ENCODE measurements around the gene UBE2Z. TPM values are rescaled to one million over a fixed set of nuclear protein-coding genes. Genes with fewer than 3 reads are reported as not detected.

UBE2Z gene
- total and polyA plus RNA-seq, 2 of the 13 experiments (the other 11 are each of a cell fraction or from before 2014, with no cell fraction given), result 63.2 to 122 TPM

DNA sequence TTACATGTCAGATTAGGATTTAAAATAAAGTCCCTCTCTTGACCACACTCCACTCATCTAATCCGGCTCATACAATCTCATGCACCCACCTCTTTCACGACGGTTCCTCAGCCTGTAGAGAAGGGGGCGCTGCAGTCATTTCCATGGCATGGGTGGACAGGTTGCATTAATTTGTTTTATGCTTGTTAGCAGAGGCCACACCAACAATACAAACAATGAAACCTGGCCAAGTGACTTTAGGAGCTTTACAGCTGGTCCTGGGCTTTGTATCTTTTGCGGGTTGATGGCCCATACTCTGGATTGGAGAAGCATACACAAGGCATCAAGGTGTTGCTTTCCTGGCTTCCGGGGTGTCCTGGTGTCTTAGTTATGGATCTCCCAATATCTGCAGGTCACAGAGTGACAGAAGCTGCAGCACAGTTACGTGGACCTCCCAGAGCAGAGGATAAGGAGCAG lies 46.1 kb downstream of the UBE2Z start (continued):
- TF ChIP-seq, protein P1, sequence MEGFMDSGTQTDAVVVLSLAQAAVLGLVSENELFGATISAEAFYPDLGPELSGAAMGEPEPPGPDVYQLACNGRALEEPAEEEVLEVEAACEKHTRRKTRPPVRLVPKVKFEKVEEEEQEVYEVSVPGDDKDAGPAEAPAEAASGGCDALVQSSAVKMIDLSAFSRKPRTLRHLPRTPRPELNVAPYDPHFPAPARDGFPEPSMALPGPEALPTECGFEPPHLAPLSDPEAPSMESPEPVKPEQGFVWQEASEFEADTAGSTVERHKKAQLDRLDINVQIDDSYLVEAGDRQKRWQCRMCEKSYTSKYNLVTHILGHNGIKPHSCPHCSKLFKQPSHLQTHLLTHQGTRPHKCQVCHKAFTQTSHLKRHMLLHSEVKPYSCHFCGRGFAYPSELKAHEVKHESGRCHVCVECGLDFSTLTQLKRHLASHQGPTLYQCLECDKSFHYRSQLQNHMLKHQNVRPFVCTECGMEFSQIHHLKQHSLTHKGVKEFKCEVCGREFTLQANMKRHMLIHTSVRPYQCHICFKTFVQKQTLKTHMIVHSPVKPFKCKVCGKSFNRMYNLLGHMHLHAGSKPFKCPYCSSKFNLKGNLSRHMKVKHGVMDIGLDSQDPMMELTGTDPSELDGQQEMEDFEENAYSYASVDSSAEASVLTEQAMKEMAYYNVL (CRISPR knock-in tag; IDR thresholded peaks at IDR 0.05; ENCODE audit: borderline replicate concordance), result no peak
- no peak for TF ChIP-seq ZNF383 (CRISPR knock-in tag; IDR thresholded peaks at IDR 0.05; ENCODE audit: borderline replicate concordance)
- TF ChIP-seq ATF7-NPFF (CRISPR knock-in tag; IDR thresholded peaks at IDR 0.05; ENCODE audit: low read depth), result no peak
- no peak for TF ChIP-seq HMG20A (CRISPR knock-in tag; IDR thresholded peaks at IDR 0.05; ENCODE audit: borderline replicate concordance)
- TF ChIP-seq, protein P2, sequence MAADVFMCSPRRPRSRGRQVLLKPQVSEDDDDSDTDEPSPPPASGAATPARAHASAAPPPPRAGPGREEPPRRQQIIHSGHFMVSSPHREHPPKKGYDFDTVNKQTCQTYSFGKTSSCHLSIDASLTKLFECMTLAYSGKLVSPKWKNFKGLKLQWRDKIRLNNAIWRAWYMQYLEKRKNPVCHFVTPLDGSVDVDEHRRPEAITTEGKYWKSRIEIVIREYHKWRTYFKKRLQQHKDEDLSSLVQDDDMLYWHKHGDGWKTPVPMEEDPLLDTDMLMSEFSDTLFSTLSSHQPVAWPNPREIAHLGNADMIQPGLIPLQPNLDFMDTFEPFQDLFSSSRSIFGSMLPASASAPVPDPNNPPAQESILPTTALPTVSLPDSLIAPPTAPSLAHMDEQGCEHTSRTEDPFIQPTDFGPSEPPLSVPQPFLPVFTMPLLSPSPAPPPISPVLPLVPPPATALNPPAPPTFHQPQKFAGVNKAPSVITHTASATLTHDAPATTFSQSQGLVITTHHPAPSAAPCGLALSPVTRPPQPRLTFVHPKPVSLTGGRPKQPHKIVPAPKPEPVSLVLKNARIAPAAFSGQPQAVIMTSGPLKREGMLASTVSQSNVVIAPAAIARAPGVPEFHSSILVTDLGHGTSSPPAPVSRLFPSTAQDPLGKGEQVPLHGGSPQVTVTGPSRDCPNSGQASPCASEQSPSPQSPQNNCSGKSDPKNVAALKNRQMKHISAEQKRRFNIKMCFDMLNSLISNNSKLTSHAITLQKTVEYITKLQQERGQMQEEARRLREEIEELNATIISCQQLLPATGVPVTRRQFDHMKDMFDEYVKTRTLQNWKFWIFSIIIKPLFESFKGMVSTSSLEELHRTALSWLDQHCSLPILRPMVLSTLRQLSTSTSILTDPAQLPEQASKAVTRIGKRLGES (CRISPR knock-in tag; IDR thresholded peaks at IDR 0.05; ENCODE audit: borderline replicate concordance), result no peak
- TF ChIP-seq GTF2F1 (IDR thresholded peaks at IDR 0.05; ENCODE audit: low read length), result no peak
- no peak for TF ChIP-seq AKAP8 (CRISPR knock-in tag; IDR thresholded peaks at IDR 0.05)
- TF ChIP-seq RELA (CRISPR knock-in tag; IDR thresholded peaks at IDR 0.05), result no peak
- TF ChIP-seq, protein P3, sequence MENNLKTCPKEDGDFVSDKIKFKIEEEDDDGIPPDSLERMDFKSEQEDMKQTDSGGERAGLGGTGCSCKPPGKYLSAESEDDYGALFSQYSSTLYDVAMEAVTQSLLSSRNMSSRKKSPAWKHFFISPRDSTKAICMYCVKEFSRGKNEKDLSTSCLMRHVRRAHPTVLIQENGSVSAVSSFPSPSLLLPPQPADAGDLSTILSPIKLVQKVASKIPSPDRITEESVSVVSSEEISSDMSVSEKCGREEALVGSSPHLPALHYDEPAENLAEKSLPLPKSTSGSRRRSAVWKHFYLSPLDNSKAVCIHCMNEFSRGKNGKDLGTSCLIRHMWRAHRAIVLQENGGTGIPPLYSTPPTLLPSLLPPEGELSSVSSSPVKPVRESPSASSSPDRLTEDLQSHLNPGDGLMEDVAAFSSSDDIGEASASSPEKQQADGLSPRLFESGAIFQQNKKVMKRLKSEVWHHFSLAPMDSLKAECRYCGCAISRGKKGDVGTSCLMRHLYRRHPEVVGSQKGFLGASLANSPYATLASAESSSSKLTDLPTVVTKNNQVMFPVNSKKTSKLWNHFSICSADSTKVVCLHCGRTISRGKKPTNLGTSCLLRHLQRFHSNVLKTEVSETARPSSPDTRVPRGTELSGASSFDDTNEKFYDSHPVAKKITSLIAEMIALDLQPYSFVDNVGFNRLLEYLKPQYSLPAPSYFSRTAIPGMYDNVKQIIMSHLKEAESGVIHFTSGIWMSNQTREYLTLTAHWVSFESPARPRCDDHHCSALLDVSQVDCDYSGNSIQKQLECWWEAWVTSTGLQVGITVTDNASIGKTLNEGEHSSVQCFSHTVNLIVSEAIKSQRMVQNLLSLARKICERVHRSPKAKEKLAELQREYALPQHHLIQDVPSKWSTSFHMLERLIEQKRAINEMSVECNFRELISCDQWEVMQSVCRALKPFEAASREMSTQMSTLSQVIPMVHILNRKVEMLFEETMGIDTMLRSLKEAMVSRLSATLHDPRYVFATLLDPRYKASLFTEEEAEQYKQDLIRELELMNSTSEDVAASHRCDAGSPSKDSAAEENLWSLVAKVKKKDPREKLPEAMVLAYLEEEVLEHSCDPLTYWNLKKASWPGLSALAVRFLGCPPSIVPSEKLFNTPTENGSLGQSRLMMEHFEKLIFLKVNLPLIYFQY (CRISPR knock-in tag; IDR thresholded peaks at IDR 0.05; ENCODE audit: borderline replicate concordance), result no peak
- TF ChIP-seq, protein P4, sequence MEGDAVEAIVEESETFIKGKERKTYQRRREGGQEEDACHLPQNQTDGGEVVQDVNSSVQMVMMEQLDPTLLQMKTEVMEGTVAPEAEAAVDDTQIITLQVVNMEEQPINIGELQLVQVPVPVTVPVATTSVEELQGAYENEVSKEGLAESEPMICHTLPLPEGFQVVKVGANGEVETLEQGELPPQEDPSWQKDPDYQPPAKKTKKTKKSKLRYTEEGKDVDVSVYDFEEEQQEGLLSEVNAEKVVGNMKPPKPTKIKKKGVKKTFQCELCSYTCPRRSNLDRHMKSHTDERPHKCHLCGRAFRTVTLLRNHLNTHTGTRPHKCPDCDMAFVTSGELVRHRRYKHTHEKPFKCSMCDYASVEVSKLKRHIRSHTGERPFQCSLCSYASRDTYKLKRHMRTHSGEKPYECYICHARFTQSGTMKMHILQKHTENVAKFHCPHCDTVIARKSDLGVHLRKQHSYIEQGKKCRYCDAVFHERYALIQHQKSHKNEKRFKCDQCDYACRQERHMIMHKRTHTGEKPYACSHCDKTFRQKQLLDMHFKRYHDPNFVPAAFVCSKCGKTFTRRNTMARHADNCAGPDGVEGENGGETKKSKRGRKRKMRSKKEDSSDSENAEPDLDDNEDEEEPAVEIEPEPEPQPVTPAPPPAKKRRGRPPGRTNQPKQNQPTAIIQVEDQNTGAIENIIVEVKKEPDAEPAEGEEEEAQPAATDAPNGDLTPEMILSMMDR (CRISPR knock-in tag; IDR thresholded peaks at IDR 0.05), result peak; percentile 96
- TF ChIP-seq ZNF577 (CRISPR knock-in tag; IDR thresholded peaks at IDR 0.05; ENCODE audit: borderline replicate concordance, low read depth), result no peak
- no peak for TF ChIP-seq RAD51 (IDR thresholded peaks at IDR 0.05; ENCODE audit: borderline replicate concordance)
- no peak for TF ChIP-seq NRL (CRISPR knock-in tag; IDR thresholded peaks at IDR 0.05; ENCODE audit: borderline replicate concordance)
- TF ChIP-seq RBM22 (optimal IDR thresholded peaks at IDR 0.05; ENCODE audit: low read length), result no peak
- TF ChIP-seq, protein P5, sequence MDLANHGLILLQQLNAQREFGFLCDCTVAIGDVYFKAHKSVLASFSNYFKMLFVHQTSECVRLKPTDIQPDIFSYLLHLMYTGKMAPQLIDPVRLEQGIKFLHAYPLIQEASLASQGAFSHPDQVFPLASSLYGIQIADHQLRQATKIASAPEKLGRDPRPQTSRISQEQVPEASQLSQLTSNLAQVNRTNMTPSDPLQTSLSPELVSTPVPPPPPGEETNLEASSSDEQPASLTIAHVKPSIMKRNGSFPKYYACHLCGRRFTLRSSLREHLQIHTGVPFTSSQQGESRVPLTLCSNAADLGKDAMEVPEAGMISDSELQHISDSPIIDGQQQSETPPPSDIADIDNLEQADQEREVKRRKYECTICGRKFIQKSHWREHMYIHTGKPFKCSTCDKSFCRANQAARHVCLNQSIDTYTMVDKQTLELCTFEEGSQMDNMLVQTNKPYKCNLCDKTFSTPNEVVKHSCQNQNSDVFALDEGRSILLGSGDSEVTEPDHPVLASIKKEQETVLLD (CRISPR knock-in tag; IDR thresholded peaks at IDR 0.05; ENCODE audit: low read depth), result no peak

All from HepG2 (cell line).